Fibroblast of the aortic adventitia (primary cell): ENCODE data around the gene SPATC1L. TPM values are rescaled to one million over a fixed set of nuclear protein-coding genes. Genes with fewer than 3 reads are reported as not detected.

Experiments used
- DNase-seq: peaks from one replicate; pipeline ENCODE4 v3.0.0-alpha.2; 2010; ENCODE audit warnings: low read depth
- H3K4me3 ChIP-seq: 2 replicates; pipeline ENCODE4 v1.5.1; 2011; ENCODE audit warnings: low read depth, mild to moderate bottlenecking, control low read depth, low read length, moderate library complexity
- CTCF ChIP-seq: IDR thresholded peaks from 2 replicates; pipeline ENCODE4 v1.5.1; 2011; ENCODE audit warnings: mild to moderate bottlenecking, low read length, control low read depth, inconsistent platforms; ENCODE audit not compliant: insufficient read depth
- total RNA-seq: library from RNA; depleted of rRNA; stranded (reverse); fragments of >200 nt; gene quantifications from 2 replicates; pipeline ENCODE4 v1.2.3, GENCODE V29; 2012; ENCODE audit warnings: low replicate concordance

SPATC1L gene
- total RNA-seq, 1 donor, result 9.4 TPM

- no peak for TF ChIP-seq CTCF
- no peak for DNase-seq
- no peak overlapping the region for H3K4me3 ChIP-seq
These were observed 52.7 kb downstream of the SPATC1L start for GRCh38 chr21:46131588-46131837.

DNA sequence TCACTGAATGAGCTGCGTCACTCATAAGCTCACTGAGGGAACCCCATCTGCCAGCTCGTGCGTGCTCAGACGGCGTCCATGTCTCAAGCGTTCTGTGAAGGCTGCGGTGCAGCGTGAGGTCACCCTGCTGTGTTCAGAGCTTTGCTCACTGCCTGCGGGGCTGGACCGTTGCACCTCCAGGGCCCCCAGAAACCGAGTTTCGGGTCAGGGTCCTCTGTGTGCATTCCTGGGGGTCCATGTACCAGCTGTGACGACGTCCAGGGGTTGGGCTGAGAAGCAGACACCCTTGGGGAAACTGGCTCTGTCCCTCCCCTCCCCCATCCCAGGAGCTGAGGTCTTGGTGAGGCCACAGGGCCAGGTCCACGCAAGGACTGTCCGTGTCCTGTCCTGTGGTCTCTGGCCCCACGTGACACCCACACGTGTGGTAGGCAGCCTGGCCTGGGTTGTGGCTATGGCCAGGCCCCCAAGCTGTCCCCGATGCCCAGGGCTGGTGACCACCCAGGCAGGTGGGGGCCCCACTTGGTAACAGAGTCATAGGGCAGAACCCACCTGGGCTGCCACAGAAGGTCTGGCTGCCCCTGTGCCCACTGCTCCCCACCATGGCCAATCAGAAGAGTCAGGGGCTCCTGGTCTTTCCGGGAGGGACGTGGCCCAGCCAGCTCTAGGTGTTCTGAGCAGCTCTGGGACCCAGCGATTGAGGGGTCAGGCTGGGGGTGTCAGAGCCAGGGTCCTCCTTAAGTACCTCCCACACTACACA lies 53.2 kb downstream of the SPATC1L start:
- no peak for DNase-seq
- no peak overlapping the region for H3K4me3 ChIP-seq
- TF ChIP-seq CTCF, result no peak

DNA sequence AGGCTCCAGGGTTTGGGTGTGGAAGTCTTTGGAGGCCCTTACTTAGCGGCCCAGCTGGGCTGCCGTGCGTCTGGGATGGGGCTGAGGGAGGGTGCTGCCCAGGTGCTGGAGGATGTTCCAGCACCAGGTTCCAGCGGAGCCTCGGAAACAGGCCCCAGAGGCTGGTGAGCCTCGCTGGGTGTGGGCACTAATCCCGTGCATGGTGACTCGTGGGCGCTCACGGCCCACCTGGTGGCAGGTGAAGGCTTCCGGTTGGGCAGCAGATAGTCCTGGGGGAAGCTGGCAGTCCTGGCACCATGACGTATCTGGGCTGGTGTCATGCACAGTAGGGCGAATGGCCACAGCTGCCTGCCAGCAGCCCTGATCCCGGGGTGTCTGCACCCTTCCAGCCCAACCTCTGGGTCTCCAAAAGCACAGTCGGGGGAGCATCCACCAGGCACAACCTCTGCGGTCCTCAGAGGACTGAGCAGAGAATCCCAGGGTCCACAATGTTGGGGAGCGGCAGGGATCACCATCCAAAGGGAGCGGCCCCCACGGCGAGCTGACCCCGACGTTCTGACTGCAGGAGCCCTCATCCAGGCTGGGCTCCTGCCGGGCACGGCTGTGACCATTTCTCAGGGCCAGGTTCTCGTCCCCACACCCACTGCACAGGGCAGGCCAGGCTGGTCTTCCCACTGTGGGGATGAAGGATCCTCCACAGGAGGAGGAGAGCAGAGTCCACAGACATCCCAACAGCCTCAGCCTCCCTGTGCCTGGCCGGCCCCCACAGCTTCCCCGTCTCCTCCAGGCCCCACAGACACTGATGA lies 54.2 kb downstream of the SPATC1L start:
- TF ChIP-seq CTCF, result no peak
- DNase-seq, result no peak
- no peak overlapping the region for H3K4me3 ChIP-seq

GRCh38 chr21:46128933-46129571 lies 55.2 kb downstream of the SPATC1L start:
- TF ChIP-seq CTCF, result no peak
- DNase-seq, result no peak

DNA sequence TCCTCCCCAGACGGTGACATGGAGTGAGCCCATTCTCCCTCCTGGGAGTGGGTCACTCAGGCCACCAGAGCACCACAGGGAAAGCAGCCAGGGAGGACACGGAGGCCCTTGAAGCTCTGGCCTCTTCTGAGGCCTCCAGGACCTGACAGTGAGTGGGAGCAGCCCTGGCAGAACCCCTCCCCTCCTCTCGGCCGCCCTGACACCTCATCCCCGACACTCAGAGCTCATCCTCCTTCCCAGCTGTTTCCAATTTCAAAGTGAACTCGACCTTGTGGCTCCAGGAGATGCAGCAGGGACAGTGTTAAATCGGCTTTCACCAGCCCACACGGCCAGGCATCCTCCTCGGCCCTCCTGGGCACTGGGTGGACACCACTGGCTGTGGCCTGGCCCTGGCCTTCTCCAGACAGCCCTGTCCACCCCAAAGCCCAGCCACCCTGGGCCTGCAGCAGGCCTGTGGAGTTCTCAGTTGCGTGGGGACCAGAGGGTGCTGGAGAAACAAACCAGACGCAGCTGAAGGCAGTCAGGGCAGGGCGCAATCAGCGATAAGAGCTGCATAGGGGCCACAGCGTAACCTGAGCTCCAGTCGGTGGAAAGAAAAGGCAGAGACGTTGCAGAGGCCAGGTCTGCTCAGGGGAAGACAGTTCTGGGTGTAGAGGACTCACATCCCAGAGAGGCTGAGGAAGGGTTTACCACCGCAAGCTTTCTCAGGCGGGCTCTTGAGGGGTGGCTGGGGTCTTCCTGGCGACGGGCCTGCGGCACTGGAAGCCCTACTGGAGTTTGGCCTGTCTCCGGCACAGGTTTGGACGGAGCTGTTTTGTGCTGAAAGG lies 55.9 kb downstream of the SPATC1L start:
- no peak for DNase-seq
- no peak for TF ChIP-seq CTCF
- H3K4me3 ChIP-seq, result no peak overlapping the region

More at GRCh38 chr21:46128933-46129571, 55.2 kb downstream of the SPATC1L start:
- H3K4me3 ChIP-seq, result no peak overlapping the region

DNA sequence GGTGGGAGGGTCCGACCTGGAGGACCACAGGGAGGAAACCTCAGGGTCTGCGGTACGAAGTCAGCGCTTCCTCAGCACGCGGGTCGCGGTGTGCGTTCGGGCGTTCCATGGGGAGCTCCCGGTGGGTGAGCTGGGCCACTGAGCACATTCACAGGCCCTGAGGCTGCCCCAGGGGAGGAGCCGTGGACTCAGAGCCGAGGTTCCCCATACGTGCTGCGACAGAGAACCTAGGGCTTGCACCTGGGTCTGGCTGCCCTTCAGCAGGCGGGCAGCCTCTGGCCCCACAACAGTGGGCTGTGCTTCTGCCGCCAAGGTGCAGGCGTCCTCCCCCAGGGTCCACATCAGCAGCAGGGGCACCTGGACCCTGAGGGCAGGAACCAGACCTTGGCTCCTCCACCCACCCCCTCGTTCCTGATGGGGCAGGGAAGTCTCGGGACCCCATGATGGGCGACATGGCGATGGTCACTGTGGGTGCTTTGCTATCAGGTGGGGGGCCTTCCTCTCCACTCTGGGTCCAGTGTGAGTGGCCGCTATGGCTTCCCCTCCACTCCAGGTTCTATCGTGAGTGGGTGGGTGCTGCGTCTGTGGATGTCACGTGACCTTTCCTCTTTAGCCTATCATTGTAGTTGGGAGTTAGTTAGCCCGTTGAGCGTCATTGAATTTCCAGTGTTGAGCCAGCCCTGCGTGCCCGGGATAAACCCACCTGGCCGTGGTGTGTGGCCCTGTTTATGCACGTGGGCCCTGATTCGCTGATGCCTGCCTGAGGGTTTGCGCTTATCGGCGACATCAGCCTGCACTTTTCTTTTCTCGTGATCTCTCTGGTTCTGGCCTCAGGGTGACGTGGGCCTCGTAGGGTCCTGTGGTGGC lies 56.8 kb downstream of the SPATC1L start:
- DNase-seq, result no peak
- TF ChIP-seq CTCF, result no peak
- H3K4me3 ChIP-seq, result no peak overlapping the region
